T-helper 9 cell (primary cell): ENCODE data around the gene TSPO.
"Not testable (repeated sequence)": the region's sequence is repeated elsewhere in the genome, so short reads cannot be mapped to it uniquely, and the experiment has no call there.

Experiments used
- DNase-seq: peaks from one replicate; pipeline ENCODE4 v3.0.0-alpha.2; 2020
- total RNA-seq, 2 donors: gene quantifications; one replicate each; lab custom pipeline; 2026; lab: John Stamatoyannopoulos, UW

TSPO gene
- total RNA-seq = 35.5 to 63.0 reads per million in 2 donors

DNA sequence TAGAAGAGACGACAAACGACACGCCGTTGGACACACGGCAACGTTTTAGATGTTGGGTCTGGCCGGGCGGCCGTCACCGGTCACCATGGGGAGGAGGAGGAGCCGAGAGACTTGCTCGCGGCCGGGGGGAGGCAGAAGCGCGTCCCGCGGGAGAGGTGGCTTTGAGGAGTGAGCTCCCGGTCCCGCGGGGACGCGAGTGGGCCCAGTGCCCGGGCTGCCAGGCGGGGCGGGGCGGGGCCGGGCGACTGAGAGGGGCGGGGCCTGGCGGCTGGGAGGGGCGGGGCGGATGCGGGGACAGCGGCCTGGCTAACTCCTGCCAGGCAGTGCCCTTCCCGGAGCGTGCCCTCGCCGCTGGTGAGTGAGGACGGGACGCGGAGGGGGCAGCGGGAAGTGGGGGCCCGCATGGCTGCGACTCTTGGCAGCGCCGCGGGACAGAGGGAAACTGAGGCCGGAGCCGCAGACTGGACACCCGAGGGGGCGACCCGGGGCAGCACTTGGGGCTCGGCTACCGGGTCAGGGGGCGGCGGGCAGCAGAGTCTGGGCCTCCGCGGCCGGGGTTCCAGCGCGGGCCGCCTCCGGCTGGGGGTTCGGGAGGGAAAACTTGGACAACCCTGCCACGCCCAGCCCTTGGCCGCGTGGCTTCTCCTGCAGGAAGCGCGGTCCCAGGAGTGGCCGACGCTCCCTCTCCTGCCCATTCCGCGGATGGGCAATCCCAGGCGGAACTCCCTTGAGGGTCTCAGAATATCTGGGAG is at the start of gene TSPO:
TSPO (plus strand) TSS at position 309 of the 752 bp plus-strand sequence. CDS start 7,680 bp downstream, outside the sequence.
- peak; percentile 66 for DNase-seq

DNA sequence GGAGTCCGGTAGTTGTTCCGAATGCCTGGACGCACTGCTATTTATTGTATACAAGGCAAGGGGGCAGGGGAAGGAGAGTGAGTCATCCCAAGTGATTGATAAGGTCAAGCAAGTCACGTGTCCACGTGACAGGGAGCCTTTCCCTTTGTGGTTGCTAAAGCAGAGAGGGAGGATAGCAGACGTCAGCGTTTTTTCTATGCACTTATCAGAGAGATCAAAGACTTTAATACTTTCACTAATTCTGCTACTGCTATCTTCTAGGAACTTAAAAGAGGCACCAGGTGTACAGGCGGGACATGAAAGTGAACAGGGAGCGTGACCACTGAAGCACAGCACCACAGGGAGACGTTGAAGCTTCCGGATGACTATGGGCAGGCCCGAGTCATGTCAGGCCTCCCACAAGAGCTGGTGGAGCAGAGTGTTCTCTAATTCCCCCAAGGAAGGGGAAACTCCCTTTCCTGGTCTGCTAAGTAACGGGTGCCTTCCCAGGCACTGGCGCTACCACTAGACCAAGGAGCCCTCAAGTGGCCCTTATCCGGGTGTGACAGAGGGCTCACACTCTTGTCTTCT is 47.2 kb upstream of the TSPO start:
- not testable (repeated sequence) for DNase-seq

GRCh38 chr22:43104950-43105349 is 46.4 kb upstream of the TSPO start:
- not testable (repeated sequence) for DNase-seq

DNA sequence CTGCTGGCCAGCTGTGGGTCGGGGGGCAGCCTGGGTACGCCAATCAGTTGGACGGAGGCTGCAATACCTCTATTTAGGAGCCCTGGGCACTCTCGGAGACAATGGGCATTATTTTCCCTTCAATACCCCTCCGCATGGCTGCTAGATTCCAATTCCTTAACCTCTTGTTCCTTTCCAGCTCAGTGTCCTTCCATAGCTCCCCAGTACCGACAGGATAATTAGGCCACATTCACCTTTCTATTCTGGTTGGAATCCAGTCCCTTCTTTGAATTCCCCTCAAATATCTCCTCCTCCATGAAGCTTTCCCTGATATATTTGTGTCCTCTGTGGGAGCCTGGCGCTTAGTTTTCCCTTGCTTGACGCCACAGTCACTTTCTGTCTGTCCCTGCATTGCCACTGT is 45.1 kb upstream of the TSPO start:
- DNase-seq = no peak

- no peak for DNase-seq
Observed at GRCh38 chr22:43109511-43109910, 41.8 kb upstream of the TSPO start.

DNA sequence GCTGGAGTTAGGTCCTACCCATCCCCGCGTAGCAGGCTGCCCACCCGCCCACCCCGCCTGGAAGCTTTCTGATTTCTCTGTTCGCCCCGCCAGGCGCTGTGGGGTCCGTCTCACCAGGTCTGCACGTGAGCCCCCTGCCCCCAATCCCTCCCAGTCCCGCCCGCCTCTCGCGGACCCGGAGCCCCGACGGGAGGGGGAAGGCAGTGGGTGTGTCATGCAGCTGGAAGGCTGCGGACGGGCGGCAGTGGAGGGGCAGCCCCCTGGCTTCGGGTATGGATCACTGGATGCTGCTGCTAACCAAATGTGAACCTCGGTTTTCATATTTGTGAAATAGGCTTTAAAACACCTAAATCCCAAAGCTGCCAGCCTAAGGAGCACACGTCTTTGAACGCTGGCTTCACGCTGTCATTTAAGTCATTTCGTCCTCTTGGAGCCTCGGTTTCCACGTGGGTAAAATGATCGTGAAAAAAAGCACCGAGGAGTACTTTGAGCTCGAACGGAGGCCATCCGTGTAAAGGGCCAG is 41.4 kb upstream of the TSPO start:
- no peak for DNase-seq

DNA sequence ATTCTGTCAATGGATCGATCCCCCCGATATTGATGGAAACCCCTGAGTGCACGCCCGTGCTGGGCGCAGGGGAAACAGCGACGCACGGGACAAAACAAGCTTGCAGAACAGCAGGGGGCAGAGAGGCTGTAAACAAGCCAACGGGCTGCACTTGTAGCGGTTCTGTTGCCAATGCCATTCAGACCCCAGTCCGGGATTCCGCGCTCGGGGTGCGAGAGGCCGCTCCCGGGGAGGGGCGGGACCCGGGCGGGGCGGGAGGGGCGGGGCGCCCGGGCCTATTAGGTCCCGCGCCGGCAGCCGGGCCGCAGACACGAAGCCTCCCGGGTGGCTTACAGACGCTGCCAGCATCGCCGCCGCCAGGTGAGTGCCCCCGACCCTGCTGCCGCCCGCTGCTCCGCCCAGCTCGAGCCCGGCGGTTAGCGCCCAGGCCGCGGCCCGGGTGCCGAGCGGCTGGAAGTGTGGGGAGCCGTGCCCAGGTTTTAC is 40.9 kb upstream of the TSPO start, which contains the start of gene BIK:
BIK (plus strand) TSS at position 307 of the 483 bp plus-strand sequence. CDS start 13,273 bp downstream, outside the sequence.
- DNase-seq = peak; percentile 22

GRCh38 chr22:43110927-43111623 is 40.3 kb upstream of the TSPO start:
- peak; percentile 32 for DNase-seq

DNA sequence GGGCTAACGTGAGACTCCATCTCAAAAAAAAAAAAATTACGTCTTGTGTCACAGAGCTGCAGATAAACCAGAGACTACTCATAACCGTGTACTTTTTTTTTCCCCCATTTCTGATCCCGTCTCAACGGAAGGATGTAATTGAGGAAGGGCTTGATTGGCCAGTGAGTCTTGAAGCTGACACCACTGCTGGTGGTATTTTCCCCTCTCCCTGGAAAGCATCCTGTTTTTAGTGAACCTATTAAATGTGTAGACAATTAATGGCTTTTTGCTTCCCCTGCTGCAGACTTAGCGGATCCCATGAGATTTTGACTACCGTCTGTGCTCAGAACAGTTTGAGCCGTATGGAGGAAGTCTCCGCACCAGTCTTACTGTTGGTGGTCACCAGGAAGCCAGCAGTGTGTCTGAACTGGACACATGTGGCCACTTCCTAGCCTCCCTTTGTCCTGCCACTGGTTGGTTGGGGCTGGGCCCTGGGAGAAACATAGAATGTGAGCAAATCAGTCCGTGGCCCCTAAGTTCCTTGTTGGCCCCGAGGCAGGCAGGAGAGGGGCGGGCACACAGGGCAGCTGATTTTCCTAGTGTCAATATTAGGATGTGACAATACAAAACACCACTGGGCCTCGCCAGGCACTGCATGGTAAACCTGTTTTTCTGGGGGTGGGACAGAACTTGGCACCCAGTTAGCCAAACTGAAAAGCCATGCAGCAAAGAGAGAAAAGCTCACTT is 37.7 kb upstream of the TSPO start:
- DNase-seq = no peak

- no peak for DNase-seq
Observed at GRCh38 chr22:43114958-43115357, 36.4 kb upstream of the TSPO start.

DNA sequence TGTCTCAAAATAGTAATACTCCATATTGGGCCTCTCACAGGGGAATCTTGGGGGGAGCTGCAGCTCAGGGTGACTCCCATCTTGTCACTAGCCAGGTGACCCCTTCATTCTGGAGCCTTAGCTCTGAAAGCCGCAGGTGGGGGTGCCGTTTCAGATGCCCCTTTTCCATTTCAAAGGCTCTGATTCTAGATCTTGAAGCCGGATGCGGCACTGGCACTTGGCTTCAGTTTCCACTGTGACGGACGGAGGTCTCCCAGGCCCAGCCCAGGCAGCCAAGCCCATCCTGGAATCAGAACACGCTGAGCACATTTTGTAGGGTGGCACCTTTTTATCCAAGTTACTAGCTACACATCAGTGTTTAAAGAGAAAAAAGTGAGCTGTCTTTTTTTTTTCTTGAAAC is 34.4 kb upstream of the TSPO start:
- DNase-seq = no peak

DNA sequence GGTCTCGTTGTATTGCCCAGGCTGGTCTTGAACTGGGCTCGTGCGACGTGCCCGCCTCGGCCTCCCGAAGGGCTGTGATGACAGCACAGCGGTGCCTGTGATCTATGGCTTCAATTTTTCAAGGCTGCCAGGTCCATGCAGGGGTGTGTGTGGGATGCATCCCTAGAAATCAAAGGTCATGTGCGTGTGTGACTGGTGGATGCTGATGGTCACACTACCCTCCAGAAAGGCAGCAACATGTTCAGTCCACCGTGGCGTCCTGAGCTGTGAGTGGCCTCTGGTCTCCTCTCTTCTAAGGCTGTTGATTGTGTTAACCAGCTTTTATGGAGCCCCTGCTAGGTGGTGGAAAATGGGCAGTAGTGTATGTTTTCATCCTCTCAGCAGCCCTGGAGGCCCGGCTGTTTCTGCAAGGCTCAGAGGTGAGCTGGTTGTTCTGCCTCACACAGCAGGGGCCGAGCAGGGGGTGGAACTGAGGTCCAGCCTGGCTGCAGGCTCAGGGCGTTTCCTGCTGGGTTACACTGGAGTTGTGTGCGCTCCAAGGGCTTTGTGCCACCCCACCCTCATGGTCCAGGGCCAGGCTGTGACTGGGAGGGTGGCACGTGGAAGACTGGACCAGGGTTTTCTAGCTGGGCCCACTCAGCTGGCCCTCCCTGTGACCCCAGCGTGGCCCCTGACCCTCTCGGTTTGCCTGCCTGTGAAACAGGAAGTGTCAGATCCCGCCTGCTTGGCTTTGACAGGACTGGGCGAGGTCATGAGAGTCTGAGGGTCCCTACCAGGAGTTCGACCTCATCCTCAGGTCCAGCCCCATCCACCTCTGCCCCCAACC is 33.1 kb upstream of the TSPO start:
- DNase-seq = no peak

GRCh38 chr22:43118953-43119458 is 32.4 kb upstream of the TSPO start:
- no peak for DNase-seq

DNA sequence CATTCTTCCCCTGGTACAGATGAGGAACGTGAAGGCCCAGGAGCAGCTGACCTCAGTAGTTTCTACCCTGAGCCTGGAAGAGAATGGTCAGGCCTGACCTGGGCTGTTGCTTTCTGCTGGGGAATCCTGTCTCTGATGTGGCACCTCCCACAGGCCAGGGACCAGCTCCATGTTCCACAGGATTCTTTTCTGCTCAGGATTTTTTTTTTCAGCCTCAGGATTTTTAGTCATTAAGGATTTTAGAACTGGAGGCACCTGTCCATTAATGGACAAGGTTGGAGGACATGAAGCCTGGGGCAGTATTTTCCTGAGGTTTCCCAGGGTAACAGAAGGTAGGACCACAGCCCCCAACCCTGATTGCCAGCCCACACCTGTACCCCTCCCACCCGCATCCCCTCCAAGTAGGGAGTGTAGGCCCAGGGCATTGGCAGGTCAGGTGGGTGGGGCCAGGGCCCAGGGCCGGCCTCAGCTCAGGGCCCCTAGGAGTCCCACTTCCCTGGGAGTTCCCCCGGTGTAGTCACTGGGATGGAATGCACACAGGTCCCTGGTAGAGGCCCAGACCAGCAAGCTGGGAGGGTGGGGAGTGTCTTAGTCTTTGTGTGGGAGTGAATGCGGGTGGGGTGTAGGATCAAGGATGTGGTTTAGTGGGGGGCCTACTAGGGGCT is 24.7 kb upstream of the TSPO start:
- DNase-seq = no peak

- DNase-seq = no peak
Observed at GRCh38 chr22:43127166-43127908, 24.0 kb upstream of the TSPO start.

DNA sequence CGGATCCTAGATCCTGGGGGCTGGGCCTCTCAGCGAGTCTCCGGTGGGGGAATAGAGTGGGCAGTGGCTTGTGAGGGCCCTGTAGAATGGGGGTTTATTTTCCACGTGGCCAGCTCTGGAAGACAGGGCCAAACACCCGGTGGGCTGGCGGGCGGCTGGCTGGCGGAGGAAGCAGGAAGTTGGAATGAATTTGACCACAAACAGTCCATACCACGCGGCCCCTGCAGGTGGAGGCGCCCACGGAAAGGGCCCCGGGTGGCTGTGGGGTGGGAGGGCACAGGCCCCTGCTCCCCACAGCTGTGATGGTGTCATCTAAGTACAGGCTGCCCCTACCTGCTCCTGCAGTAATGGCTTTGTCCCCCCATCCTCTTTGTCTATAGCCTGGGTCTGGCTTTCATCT is 23.2 kb upstream of the TSPO start:
- no peak for DNase-seq

GRCh38 chr22:43128928-43129424 is 22.4 kb upstream of the TSPO start:
- DNase-seq = no peak

- DNase-seq = no peak
Observed at GRCh38 chr22:43129426-43130425, 21.6 kb upstream of the TSPO start.
